H1 (cell line): Measurements from ENCODE around the gene USP43.

Experiments
- CEBPB ChIP-seq: IDR thresholded peaks from 2 replicates; pipeline ENCODE4 v1.6.1; 2012; ENCODE audit warnings: low read depth, low read length
- CHD1 ChIP-seq: IDR thresholded peaks from 2 replicates; pipeline ENCODE4 v1.6.1; 2012; ENCODE audit warnings: low read depth, low read length, improper control_type of control experiment
- CHD2 ChIP-seq: IDR thresholded peaks from 2 replicates; pipeline ENCODE4 v1.6.1; 2012; ENCODE audit warnings: low read length, improper control_type of control experiment
- POLR2A ChIP-seq, 2 experiments: IDR thresholded peaks; 1 replicate in 1 of 2; 2 replicates in 1 of 2; pipeline ENCODE4 v1.6.1; 2011; ENCODE audit warnings: low read depth in 2 of 2, low read length in 2 of 2, mild to moderate bottlenecking in 2 of 2; ENCODE audit errors: control extremely low read depth in 1 of 2
- RAD21 ChIP-seq, 2 experiments: IDR thresholded peaks in 1 of 2; conservative IDR thresholded peaks in 1 of 2; 2 replicates each; pipeline ENCODE4 v1.6.1; 2011; ENCODE audit warnings: low read depth in 2 of 2, low read length in 2 of 2, improper control_type of control experiment in 1 of 2, inconsistent platforms in 1 of 2, mild to moderate bottlenecking in 1 of 2, moderate library complexity in 1 of 2
- RXRA ChIP-seq: IDR thresholded peaks from 2 replicates; pipeline ENCODE4 v1.6.1; 2011; ENCODE audit warnings: low read depth, mild to moderate bottlenecking, low read length, moderate library complexity; ENCODE audit not compliant: insufficient read depth
- SP1 ChIP-seq: IDR thresholded peaks from 2 replicates; pipeline ENCODE4 v1.6.1; 2011; ENCODE audit warnings: low read depth, low read length
- TAF7 ChIP-seq: optimal IDR thresholded peaks from 2 replicates; pipeline ENCODE3; 2011; ENCODE audit warnings: low read depth, mild to moderate bottlenecking, inconsistent platforms, low read length, moderate library complexity, borderline replicate concordance
- TF ChIP-seq, protein P1 (sequence below): IDR thresholded peaks from 2 replicates; pipeline ENCODE4 v1.6.1; 2011; ENCODE audit warnings: low read depth, mild to moderate bottlenecking, low read length; ENCODE audit not compliant: insufficient read depth
- TF ChIP-seq, protein P2 (sequence below), 3 experiments: IDR thresholded peaks; 1 replicate in 2 of 3; 2 replicates in 1 of 3; pipeline versions ENCODE4 v1.5.1 to v1.6.1; 2011; ENCODE audit warnings: low read length in 3 of 3, mild to moderate bottlenecking in 3 of 3, inconsistent platforms in 2 of 3, low read depth in 1 of 3, moderate library complexity in 1 of 3; ENCODE audit not compliant: insufficient read depth in 1 of 3; ENCODE audit errors: control extremely low read depth in 1 of 3

GRCh38 chr17:9700136-9700535, 54.8 kb downstream of the USP43 start:
- TF ChIP-seq, protein P1, sequence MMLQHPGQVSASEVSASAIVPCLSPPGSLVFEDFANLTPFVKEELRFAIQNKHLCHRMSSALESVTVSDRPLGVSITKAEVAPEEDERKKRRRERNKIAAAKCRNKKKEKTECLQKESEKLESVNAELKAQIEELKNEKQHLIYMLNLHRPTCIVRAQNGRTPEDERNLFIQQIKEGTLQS: no peak
- TF ChIP-seq, protein P2, sequence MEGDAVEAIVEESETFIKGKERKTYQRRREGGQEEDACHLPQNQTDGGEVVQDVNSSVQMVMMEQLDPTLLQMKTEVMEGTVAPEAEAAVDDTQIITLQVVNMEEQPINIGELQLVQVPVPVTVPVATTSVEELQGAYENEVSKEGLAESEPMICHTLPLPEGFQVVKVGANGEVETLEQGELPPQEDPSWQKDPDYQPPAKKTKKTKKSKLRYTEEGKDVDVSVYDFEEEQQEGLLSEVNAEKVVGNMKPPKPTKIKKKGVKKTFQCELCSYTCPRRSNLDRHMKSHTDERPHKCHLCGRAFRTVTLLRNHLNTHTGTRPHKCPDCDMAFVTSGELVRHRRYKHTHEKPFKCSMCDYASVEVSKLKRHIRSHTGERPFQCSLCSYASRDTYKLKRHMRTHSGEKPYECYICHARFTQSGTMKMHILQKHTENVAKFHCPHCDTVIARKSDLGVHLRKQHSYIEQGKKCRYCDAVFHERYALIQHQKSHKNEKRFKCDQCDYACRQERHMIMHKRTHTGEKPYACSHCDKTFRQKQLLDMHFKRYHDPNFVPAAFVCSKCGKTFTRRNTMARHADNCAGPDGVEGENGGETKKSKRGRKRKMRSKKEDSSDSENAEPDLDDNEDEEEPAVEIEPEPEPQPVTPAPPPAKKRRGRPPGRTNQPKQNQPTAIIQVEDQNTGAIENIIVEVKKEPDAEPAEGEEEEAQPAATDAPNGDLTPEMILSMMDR (IDR thresholded peaks at IDR 0.05; ENCODE audit: control extremely low read depth in 1 of 3, insufficient read depth in 1 of 3, low read depth in 1 of 3, low read length in 3 of 3): no peak
- TF ChIP-seq CHD1 (no peak), POLR2A (IDR thresholded peaks at IDR 0.05; ENCODE audit: control extremely low read depth in 1 of 2, low read depth in 2 of 2, low read length in 2 of 2) (no peak), CHD2 (no peak), TAF7 (no peak), CEBPB (no peak), SP1 (no peak), RXRA (no peak), RAD21 (IDR thresholded peaks at IDR 0.05 in 1 of 2, conservative IDR thresholded peaks at IDR 0.05 in 1 of 2; ENCODE audit: low read depth in 2 of 2, low read length in 2 of 2) (no peak)
